Spinal cord (tissue), 10 donors: Measurements from ENCODE around the gene BUB3. TPM values are rescaled to one million over a fixed set of nuclear protein-coding genes. Genes with fewer than 3 reads are reported as not detected.

Experiments used
- DNase-seq, 6 donors: peaks; one replicate each; pipeline versions ENCODE4 v3.0.0 to v3.0.0-alpha.2; 2013 to 2015; ENCODE audit warnings: low spot score in 6 of 6, low read depth in 4 of 6
- H3K27ac ChIP-seq: one replicate; pipeline ENCODE4 v1.5.1; 2013; ENCODE audit warnings: low read depth, low read length, control low read depth
- H3K27me3 ChIP-seq: one replicate; pipeline ENCODE4 v1.6.1; 2013; ENCODE audit warnings: low read length; ENCODE audit not compliant: control insufficient read depth, insufficient read depth
- H3K36me3 ChIP-seq: one replicate; pipeline ENCODE4 v1.6.1; 2013; ENCODE audit warnings: low read length; ENCODE audit not compliant: control insufficient read depth, insufficient read depth
- H3K4me1 ChIP-seq: one replicate; pipeline ENCODE4 v1.6.1; 2013; ENCODE audit warnings: low read length; ENCODE audit not compliant: control insufficient read depth, insufficient read depth
- H3K4me3 ChIP-seq: one replicate; pipeline ENCODE4 v1.5.1; 2013; ENCODE audit warnings: low read depth, low read length, control low read depth
- H3K9me3 ChIP-seq: one replicate; pipeline ENCODE4 v1.6.1; 2013; ENCODE audit warnings: low read length; ENCODE audit not compliant: control insufficient read depth, insufficient read depth
- WGBS: methylation state at CpG from one replicate; pipeline ENCODE4 v1.1.5; 2013; ENCODE audit warnings: missing lambda C conversion rate; ENCODE audit not compliant: insufficient coverage; 5-methylcytosine and 5-hydroxymethylcytosine counted together
- polyA plus RNA-seq, 2 donors: library from polyadenylated mRNA; unstranded; fragments of 120-200 nt; gene quantifications; one replicate each; pipeline ENCODE4 v1.2.1, GENCODE V29; 2013; ENCODE audit not compliant: insufficient read length in 2 of 2
- total RNA-seq, 2 donors: library from RNA; depleted of rRNA in 1 of 2; stranded (reverse); fragments of 120-200 nt in 1 of 2; fragments of >200 nt in 1 of 2; gene quantifications; one replicate each; pipeline versions ENCODE4 v1.2.3 to v1.2.4, GENCODE V29; 2013 to 2014
- donor health status: healthy.

BUB3 gene
- total and polyA plus RNA-seq, 4 donors = 79.5 to 125 (median 97.9) TPM

DNA sequence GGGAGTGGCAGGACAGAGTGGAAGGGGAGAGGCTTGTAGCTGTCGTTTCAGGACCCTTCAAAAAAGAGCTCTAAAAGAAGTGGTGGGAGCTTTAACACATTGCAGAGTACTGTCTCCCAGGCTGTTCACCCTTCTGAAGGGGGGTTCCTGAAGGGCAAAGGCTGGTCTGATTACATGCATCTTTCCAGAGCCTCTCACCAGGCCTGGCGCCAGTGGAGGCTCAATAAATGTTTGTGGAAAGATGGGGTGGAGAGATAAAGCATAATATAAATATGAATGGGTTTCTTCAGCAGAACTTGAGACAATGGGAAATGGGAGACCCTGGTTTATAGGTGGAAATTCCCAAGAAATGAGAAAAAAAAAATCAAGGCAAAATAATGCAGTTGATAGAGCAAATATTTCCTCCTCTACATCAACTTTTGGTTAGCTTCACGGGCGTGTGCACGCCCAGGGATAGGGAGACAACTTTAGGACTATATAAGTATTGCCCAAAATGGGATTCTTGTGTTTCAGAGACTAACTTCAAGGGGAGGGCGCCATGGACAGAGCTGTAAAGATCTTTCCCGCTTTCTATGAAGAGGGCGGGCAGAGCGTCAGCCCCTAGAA lies 613 bp upstream of the BUB3 start:
- Histone ChIP-seq H3K36me3 (peaks cover 6% of the 10 kb centered on the region), H3K9me3 (no peaks in the 10 kb centered on the region), H3K4me1 (peaks cover 30% of the 10 kb centered on the region), H3K27ac (no peak overlapping the region), H3K4me3 (no peak overlapping the region), H3K27me3 (peaks cover 47% of the 10 kb centered on the region)
- DNase-seq = no peak
- 20% methylated on average over 5 of the region's 9 CpGs for WGBS

DNA sequence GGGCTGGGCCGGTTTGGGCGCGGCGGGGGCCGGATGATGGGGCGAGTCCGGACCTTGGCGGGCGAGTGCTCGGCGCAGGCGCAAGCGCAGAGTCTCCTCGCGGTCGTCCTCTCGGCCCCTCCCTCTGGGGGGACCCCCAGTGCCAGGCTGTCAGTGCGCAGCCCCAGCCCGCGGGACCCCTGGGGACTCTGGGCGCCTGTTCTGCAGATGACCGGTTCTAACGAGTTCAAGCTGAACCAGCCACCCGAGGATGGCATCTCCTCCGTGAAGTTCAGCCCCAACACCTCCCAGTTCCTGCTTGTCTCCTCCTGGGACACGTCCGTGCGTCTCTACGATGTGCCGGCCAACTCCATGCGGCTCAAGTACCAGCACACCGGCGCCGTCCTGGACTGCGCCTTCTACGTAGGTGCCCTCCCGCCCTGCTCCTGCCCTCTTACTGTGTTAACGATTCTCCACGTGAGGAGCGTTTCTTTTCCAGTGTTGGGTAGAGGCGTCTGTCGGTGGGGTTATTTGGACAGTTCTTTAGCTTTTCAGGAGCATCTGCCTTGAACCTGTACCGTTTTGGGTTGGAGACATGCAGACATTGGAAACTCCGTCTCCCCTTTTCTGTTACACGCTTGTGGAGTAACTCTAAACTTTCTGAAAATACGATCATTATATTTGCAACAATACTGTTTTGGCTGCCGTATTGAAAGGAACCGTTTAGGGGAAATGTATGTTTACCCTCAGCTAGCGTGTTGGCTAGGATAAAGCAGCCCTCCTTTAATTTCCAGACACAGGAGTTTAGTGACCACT lies 706 bp downstream of the BUB3 start:
- peaks cover 34% of the 10 kb centered on the region for H3K27me3 ChIP-seq
- no peaks in the 10 kb centered on the region for H3K9me3 ChIP-seq
- peak overlapping the region; percentile 91 for H3K4me3 ChIP-seq
- 2% methylated on average over 39 of the region's 49 CpGs for WGBS
- DNase-seq = peak in 2 of 6 donors; percentile 76 to 77
- H3K36me3 ChIP-seq = peaks cover 6% of the 10 kb centered on the region
- H3K27ac ChIP-seq = peak overlapping the region; percentile 89
- H3K4me1 ChIP-seq = peaks cover 21% of the 10 kb centered on the region

DNA sequence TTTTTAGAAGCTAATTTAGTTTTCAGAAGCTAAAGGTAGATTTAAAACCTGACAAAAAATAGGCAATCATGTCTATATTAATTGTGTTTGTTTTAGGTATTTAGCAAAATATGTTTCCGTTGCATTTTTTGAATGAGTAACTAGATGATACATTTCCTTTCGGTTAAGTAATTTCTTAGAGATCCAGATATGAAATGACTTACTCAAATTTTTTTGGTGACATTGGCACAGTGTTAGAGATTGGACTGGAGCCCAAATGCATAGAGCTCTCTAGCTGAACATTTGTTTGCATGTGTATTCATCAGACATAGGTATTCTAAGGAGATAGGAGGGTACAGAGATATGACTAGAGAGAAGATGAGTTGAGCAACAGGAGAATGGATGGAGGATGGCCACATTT lies 1.9 kb downstream of the BUB3 start:
- 83% methylated on average over 1 of the region's 2 CpGs for WGBS
- H3K9me3 ChIP-seq = no peaks in the 10 kb centered on the region
- H3K36me3 ChIP-seq = peaks cover 6% of the 10 kb centered on the region
- DNase-seq = no peak
- H3K27ac ChIP-seq = no peak overlapping the region
- H3K4me3 ChIP-seq = no peak overlapping the region
- peaks cover 23% of the 10 kb centered on the region for H3K27me3 ChIP-seq
- H3K4me1 ChIP-seq = peaks cover 12% of the 10 kb centered on the region

DNA sequence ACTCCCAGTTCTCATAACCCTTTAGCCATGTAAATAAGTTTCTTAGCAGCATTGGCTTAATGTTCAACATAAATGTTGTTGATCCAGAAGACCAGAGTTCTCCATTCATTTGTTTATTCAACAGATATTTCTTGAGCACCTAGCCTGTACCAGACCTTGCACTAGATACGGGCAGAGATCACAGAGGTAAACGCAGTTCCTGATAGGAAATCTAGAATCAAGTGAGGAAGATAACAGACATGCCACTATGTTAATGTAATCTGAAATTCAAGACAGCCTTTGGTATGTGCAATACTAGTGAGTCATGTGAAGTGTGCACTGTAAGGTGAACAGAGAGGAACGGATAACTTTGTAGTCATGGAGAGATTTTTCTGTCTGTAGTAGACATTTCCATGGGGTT lies 3.0 kb downstream of the BUB3 start:
- peaks cover 11% of the 10 kb centered on the region for H3K27me3 ChIP-seq
- H3K36me3 ChIP-seq = peaks cover 6% of the 10 kb centered on the region
- H3K4me1 ChIP-seq = peaks cover 7% of the 10 kb centered on the region
- DNase-seq = no peak
- WGBS = 100% methylated on average over 2 of the region's 3 CpGs
- no peak overlapping the region for H3K27ac ChIP-seq
- no peaks in the 10 kb centered on the region for H3K9me3 ChIP-seq
- H3K4me3 ChIP-seq = no peak overlapping the region

DNA sequence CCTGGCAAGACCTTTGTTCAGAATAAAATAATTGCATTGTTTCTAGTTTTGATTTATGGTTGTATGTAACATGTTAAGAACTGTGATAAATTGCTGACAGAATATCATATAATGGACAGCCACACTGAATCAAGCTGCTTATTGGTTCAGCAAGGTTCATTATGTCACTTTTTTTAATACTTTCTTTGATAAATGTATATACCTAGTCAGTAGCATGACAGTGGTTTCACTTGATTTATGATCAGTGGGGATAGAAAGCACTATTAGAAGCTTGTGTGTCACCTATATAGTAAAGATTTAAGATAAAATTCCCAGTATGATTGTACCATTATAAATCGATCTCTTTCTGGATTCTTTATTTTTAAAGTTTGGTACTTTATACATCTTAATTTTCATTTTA lies 4.5 kb downstream of the BUB3 start:
- H3K27me3 ChIP-seq = no peaks in the 10 kb centered on the region
- H3K4me1 ChIP-seq = peaks cover 7% of the 10 kb centered on the region
- no peak overlapping the region for H3K27ac ChIP-seq
- no peak overlapping the region for H3K4me3 ChIP-seq
- WGBS = no CpG with 5 or more reads among the region's 1 CpG
- peaks cover 6% of the 10 kb centered on the region for H3K36me3 ChIP-seq
- no peak for DNase-seq
- no peaks in the 10 kb centered on the region for H3K9me3 ChIP-seq

DNA sequence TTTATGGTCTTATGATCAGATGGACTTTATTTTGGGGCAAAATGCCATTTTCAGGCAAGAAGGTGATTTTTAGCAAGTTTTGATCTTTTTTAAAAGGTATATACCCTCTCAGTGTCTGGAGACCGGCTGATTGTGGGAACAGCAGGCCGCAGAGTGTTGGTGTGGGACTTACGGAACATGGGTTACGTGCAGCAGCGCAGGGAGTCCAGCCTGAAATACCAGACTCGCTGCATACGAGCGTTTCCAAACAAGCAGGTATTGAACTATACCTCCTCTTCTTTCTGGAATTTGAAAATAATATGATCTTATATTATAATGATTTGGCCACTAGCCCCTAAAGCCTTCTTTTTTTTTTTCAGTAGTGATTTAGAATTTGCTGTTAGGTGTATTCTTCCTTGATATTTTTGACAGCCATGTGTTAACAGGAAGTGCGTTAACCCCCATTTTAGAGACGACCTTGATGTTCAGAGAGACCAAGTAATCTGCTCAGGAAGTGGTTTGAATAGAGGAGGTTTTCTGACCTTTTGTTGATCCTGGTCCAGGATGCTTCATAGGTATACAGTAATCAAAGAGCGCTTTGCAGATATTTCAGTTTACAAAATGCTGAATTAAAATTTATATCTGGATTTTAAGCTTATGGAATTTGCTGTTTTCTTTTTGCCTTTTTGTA lies 6.2 kb downstream of the BUB3 start:
- 71% methylated on average over 2 of the region's 11 CpGs for WGBS
- DNase-seq = no peak
- Histone ChIP-seq H3K4me3 (no peak overlapping the region), H3K9me3 (no peaks in the 10 kb centered on the region), H3K4me1 (no peaks in the 10 kb centered on the region), H3K27me3 (no peaks in the 10 kb centered on the region), H3K27ac (no peak overlapping the region), H3K36me3 (peaks cover 6% of the 10 kb centered on the region)

DNA sequence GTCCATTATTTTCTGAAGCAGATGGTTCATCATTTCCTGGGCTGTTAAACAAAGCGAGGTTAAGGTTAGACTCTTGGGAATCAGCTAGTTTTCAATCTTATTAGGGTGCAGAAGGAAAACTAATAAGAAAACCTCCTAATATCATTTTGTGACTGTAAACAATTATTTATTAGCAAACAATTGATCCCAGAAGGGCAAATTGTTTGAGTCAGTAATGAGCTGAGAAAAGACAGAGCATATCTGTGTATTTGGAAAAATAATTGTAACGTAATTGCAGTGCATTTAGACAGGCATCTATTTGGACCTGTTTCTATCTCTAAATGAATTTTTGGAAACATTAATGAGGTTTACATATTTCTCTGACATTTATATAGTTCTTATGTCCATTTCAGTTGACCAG lies 10.1 kb downstream of the BUB3 start:
- H3K36me3 ChIP-seq = no peaks in the 10 kb centered on the region
- no peaks in the 10 kb centered on the region for H3K9me3 ChIP-seq

DNA sequence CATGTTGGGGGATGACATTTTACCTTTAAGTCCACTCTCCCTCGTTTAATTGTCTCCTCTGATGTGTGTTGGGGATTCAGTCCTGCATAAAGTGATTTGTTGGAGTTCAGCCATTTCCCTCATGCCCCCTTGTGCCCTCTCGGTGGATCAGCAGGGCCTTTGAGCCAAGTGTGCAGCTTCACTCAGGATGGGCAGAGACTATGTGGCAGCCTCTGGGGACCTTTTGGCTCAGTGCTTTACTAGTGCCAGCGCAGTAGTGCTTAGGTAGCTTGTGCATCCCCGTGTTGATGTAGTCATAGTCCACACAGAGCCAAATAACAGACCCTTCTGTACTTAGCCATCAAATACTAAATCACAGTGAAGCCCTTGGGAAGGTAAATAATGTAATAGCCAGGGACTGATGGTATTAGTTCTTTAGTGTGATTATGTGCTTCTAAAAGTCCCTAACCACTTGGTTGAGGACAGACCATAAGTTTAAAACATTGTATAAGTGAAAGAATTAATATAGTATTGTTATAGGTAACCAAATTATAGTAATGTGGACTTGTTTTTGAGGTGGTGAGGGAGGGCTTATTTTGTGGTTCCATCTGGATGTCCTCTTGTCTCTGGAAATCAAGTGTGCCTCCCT lies 11.4 kb downstream of the BUB3 start:
- Histone ChIP-seq H3K4me1 (no peaks in the 10 kb centered on the region), H3K27ac (no peak overlapping the region), H3K27me3 (no peaks in the 10 kb centered on the region), H3K9me3 (no peaks in the 10 kb centered on the region), H3K4me3 (no peak overlapping the region), H3K36me3 (no peaks in the 10 kb centered on the region)
- DNase-seq = peak in 1 of 6 donors; percentile 5
- WGBS = 27% methylated on average over 1 of the region's 4 CpGs

More for the DNA sequence above, 10.1 kb downstream of the BUB3 start:
- H3K27ac ChIP-seq = no peak overlapping the region
- no peak for DNase-seq
- no peak overlapping the region for H3K4me3 ChIP-seq
- WGBS = no CpG with 5 or more reads among the region's 2 CpGs
- H3K27me3 ChIP-seq = no peaks in the 10 kb centered on the region
- H3K4me1 ChIP-seq = no peaks in the 10 kb centered on the region

DNA sequence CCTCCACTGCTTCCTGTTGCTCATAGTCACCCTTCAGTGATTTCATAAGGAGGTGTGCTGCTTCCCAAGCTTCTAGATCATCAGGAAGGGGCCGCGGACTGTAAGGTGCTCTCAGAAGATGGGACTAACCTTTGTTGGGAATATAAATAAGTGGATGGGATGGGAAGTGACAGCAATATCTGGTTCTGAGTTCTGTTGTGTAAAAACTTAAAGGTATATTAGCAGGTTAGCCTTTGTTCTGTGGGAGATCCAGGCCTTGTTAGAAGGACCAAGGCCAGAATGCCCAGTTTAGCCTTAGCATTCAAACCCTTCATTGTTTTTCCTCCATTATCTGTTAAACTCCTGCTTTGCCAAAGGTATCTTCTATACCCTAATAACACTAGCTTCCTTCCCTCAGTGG lies 12.4 kb downstream of the BUB3 start:
- no peaks in the 10 kb centered on the region for H3K36me3 ChIP-seq
- no peaks in the 10 kb centered on the region for H3K4me1 ChIP-seq
- 100% methylated on average over 2 of the region's 2 CpGs for WGBS

More for the DNA sequence above, 12.4 kb downstream of the BUB3 start:
- Histone ChIP-seq H3K27me3 (no peaks in the 10 kb centered on the region), H3K9me3 (no peaks in the 10 kb centered on the region), H3K27ac (no peak overlapping the region), H3K4me3 (no peak overlapping the region)
- no peak for DNase-seq
